ENCODE measurements around the gene RNF224. TPM values are rescaled to one million over a fixed set of nuclear protein-coding genes. Genes with fewer than 3 reads are reported as not detected.

The RNF224 gene
- total and polyA plus RNA-seq, 2 of the 13 experiments (the other 11 are each of a cell fraction or from before 2014, with no cell fraction given) = 0.09 TPM; not detected in 1

DNA sequence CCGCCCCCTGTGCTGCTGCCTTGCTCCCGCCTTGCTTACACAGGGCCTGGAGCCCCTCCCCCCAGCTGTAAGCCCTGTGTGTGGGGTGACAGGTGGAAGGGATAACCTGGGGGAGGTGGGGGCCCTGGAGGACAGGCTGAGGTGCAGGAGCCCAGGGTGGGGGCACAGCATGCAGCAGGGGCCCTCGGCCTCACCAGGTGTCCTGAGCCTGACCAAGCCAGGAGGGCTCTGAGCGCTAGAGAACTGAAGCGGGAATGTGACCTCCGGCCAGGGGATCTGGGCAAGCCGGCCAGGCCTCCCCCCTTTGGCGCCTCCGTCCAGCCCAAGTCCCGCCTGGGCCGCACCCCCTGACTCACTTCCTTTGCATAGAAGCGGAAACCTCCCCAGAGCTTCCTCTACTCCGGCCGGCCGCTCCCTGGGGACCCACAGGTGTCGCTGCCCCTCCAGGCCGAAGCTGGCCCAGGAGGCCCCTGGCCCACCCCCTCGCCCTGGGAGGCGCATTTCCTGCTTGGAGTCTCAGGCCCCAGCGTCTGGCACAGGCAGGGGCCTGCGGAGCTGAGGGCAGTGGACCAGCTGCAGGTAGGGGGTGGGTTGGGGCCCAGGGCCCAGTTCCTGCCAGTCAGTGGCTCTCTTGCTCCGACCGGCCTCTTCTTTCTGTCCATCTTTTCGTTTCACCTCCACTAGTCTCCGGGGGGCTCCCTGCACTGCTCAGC lies 50.2 kb downstream of the RNF224 start, which contains the start of gene TOR4A (continued):
- no peak for TF ChIP-seq ZKSCAN1 (IDR thresholded peaks at IDR 0.05; ENCODE audit: low read length)
- TF ChIP-seq, protein P1, sequence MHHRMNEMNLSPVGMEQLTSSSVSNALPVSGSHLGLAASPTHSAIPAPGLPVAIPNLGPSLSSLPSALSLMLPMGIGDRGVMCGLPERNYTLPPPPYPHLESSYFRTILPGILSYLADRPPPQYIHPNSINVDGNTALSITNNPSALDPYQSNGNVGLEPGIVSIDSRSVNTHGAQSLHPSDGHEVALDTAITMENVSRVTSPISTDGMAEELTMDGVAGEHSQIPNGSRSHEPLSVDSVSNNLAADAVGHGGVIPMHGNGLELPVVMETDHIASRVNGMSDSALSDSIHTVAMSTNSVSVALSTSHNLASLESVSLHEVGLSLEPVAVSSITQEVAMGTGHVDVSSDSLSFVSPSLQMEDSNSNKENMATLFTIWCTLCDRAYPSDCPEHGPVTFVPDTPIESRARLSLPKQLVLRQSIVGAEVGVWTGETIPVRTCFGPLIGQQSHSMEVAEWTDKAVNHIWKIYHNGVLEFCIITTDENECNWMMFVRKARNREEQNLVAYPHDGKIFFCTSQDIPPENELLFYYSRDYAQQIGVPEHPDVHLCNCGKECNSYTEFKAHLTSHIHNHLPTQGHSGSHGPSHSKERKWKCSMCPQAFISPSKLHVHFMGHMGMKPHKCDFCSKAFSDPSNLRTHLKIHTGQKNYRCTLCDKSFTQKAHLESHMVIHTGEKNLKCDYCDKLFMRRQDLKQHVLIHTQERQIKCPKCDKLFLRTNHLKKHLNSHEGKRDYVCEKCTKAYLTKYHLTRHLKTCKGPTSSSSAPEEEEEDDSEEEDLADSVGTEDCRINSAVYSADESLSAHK (CRISPR knock-in tag; IDR thresholded peaks at IDR 0.05; ENCODE audit: borderline replicate concordance) = no peak
- peak; percentile 51; the same call in 1 of the 2 replicates for TF ChIP-seq TBX3 (IDR thresholded peaks at IDR 0.05; ENCODE audit: borderline replicate concordance)
- TF ChIP-seq AGO2 (optimal IDR thresholded peaks at IDR 0.05; ENCODE audit: low read depth, low read length) = peak; percentile 46
- TF ChIP-seq ZEB1 (IDR thresholded peaks at IDR 0.05; ENCODE audit: insufficient replicate concordance, low read depth) = peak; percentile 73
- peak; percentile 44; the same call in 1 of the 2 replicates for TF ChIP-seq ZNF768 (CRISPR knock-in tag; IDR thresholded peaks at IDR 0.05)
- no peak for TF ChIP-seq ZBTB37 (CRISPR knock-in tag; IDR thresholded peaks at IDR 0.05)
- TF ChIP-seq NRL (CRISPR knock-in tag; IDR thresholded peaks at IDR 0.05; ENCODE audit: borderline replicate concordance) = 0 out of 2 replicates have a peak, but pooled peaks have one; percentile 32
- no peak for TF ChIP-seq TAF15 (IDR thresholded peaks at IDR 0.05; ENCODE audit: low read depth, low read length, poor library complexity, severe bottlenecking)
- peak; percentile 51 for TF ChIP-seq ARNT2 (CRISPR knock-in tag; IDR thresholded peaks at IDR 0.05; ENCODE audit: low read depth)
- TF ChIP-seq TFAP4 (IDR thresholded peaks at IDR 0.05; ENCODE audit: borderline replicate concordance, low read depth) = peak; percentile 79
- peak; percentile 80; the same call in 1 of the 2 replicates for TF ChIP-seq ZNF280D (CRISPR knock-in tag; IDR thresholded peaks at IDR 0.05)
- peak; percentile 65 for TF ChIP-seq ZSCAN9 (CRISPR knock-in tag; IDR thresholded peaks at IDR 0.05; ENCODE audit: borderline replicate concordance)
- TF ChIP-seq, protein P2, sequence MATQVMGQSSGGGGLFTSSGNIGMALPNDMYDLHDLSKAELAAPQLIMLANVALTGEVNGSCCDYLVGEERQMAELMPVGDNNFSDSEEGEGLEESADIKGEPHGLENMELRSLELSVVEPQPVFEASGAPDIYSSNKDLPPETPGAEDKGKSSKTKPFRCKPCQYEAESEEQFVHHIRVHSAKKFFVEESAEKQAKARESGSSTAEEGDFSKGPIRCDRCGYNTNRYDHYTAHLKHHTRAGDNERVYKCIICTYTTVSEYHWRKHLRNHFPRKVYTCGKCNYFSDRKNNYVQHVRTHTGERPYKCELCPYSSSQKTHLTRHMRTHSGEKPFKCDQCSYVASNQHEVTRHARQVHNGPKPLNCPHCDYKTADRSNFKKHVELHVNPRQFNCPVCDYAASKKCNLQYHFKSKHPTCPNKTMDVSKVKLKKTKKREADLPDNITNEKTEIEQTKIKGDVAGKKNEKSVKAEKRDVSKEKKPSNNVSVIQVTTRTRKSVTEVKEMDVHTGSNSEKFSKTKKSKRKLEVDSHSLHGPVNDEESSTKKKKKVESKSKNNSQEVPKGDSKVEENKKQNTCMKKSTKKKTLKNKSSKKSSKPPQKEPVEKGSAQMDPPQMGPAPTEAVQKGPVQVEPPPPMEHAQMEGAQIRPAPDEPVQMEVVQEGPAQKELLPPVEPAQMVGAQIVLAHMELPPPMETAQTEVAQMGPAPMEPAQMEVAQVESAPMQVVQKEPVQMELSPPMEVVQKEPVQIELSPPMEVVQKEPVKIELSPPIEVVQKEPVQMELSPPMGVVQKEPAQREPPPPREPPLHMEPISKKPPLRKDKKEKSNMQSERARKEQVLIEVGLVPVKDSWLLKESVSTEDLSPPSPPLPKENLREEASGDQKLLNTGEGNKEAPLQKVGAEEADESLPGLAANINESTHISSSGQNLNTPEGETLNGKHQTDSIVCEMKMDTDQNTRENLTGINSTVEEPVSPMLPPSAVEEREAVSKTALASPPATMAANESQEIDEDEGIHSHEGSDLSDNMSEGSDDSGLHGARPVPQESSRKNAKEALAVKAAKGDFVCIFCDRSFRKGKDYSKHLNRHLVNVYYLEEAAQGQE (IDR thresholded peaks at IDR 0.05; ENCODE audit: borderline replicate concordance in 1 of 2, low read depth in 1 of 2, low read length in 2 of 2) = peak in 1 of 2 experiments; percentile 47; a peak in 1 of 4 replicates
- no peak for TF ChIP-seq ATF7 (IDR thresholded peaks at IDR 0.05)
- no peak for TF ChIP-seq ATF7 (CRISPR knock-in tag; IDR thresholded peaks at IDR 0.05)
